HG02642 (cell line): ENCODE results near the gene FAM131A.

Source experiments
- ATAC-seq: cut with Tn5 transposase; IDR thresholded peaks from one replicate; pipeline ENCODE4 v1.9.1; 2021; ENCODE audit warnings: mild to moderate bottlenecking; ENCODE audit not compliant: unreplicated experiment, poor library complexity

FAM131A gene

DNA sequence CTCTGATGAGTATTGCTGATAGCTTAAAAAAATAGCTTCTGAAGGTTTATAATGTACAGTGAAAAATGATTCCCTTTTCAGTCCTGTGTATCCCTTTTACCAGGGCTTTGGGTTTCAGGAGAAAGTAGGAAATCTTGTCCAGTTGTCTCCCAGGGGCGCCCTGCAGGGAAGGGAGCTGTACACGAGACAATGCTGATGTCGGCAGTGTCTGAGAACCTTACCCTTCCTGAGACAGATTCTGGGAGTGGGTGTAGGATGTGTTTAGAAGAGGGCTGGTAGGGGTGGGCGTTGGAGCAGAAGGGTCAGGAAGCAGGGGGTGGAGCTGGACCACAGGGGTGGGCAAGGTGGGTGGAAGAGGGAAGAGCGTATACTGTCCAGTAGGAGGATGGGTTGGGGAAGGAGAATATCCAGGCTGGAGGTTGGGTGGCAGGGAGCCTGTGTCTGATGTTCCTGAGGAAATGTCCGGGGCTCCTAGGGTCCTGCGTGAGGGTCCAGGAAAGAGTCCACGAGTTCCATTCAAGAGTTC lies 35.0 kb downstream of the FAM131A start:
- ATAC-seq: no peak

DNA sequence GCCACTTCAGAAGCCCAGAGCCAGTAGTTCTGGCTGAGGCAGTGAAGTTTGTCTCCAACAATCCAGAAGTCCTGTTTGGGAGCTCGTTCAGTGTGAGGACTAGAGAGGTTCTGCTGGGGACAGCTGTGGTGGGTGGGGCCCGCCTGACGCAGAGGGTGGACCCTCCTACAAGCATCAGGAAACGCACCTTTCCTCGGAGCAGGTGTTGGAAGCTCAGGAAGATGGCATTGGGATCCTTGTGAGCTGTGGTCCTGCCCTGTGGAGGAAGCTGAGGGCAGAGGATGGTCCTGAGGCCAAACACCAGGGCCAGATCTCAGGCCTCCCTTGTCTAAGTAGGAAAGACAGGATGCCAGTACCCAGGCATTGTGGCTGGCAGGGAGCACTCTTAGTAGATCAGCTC lies 35.5 kb downstream of the FAM131A start:
- no peak for ATAC-seq

DNA sequence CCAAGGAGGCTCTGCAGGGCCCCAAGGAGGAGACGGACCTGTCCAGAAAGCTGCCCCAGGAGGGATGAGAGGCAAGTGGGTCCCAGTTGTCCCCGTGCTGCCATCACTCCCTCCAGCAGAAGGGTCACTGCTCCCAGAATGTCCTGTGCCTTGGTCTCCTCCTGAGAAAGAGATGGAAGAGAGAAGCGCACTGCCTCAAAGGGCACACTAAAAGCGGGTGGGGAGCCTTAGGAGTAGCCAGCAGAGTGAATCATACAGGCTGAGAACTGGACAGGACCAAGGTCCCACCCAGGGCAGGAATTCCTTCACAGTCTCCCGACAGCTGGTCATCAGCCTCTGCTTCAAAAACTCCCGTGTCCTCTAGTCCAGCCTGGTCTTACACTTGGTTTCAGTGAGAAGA lies 36.0 kb downstream of the FAM131A start:
- no peak for ATAC-seq

GRCh38 chr3:184375747-184376461 lies 38.5 kb downstream of the FAM131A start:
- no peak for ATAC-seq

GRCh38 chr3:184377374-184377773 lies 40.0 kb downstream of the FAM131A start:
- no peak for ATAC-seq

DNA sequence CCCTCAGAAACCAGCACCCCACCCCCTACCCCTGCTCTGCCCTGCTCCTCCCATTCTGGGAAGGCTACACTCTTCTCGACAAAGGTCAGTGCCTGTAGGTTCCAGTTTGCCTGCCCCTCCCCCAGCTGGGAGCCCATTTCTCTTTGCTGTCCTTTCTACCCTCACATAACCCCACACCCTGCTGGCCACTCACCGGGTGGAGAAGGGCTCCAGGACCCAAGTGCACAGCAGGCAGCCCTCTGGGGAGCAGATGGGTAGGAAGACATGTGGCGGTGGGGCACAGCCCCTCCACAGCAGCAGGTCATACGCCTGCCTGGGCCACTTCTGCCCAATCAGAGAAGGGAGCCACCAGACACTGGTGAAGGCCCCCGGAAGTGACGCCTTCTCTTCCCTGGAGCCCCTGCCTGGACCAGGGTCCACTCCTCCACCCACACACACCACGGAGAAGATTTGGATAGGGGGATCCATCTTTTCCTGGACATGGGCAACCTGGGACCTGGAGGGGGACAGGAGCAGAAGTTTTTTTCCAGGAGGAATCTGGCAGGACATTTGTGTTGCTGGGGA lies 40.6 kb downstream of the FAM131A start, which contains the start of gene THPO:
Gene THPO, minus strand, starts transcription at position 326 of the 564 bp plus-strand sequence. CDS start 1,948 bp downstream, outside the sequence.
- no peak for ATAC-seq

DNA sequence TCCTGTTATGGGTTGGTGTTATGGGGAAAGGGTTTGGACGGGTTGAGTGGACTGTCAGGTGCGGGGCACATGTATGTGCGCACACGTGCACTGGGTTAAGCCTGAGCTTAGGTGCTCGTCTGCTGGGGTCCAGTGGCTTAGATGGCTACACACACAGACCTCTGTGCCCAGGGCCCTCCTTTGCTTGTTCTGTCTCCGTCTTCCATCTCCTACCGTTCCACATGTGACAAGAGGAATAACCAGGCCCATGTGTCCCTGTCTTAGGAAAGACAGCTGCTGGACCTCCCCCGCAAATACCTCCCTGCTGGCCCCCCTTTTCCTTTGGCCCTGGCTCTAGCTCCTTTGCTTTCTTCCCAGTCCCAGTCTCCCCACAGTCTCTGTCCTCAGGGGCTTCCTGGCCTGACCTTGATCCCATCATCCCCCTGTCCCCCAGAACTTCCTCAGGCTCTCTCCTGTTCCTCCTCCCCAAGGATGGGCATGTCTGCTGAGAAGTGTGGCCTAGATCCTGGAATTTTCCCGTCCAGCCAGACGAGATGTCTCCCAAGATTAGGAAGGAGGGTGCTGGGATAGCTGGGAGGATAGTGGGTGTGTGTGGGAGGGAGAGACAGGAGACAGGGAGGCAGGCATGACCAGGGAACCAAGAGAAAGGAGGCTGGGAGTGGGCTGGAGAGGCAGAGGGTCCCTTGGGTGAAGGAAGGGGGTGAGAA lies 41.4 kb downstream of the FAM131A start:
- no peak for ATAC-seq

- ATAC-seq: no peak
Observed at GRCh38 chr3:184379358-184380184, 42.2 kb downstream of the FAM131A start, which contains the start of gene CHRD. TSS of gene CHRD (plus strand) at chr3:184380054. CDS start at chr3:184380319, 265 bp downstream.

DNA sequence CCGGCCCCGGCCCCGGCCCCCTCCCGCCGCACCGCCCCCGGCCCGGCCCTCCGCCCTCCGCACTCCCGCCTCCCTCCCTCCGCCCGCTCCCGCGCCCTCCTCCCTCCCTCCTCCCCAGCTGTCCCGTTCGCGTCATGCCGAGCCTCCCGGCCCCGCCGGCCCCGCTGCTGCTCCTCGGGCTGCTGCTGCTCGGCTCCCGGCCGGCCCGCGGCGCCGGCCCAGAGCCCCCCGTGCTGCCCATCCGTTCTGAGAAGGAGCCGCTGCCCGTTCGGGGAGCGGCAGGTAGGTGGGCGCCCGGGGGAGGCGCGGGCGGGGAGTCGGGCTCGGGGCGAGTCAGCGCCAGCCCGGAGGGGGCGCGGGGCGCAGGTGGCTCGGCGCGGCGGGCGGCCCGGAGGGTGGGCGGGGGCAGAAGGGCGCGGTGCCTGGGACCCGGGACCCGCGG lies 42.8 kb downstream of the FAM131A start:
- no peak for ATAC-seq

- ATAC-seq: no peak
Observed at GRCh38 chr3:184380627-184381260, 43.3 kb downstream of the FAM131A start.

DNA sequence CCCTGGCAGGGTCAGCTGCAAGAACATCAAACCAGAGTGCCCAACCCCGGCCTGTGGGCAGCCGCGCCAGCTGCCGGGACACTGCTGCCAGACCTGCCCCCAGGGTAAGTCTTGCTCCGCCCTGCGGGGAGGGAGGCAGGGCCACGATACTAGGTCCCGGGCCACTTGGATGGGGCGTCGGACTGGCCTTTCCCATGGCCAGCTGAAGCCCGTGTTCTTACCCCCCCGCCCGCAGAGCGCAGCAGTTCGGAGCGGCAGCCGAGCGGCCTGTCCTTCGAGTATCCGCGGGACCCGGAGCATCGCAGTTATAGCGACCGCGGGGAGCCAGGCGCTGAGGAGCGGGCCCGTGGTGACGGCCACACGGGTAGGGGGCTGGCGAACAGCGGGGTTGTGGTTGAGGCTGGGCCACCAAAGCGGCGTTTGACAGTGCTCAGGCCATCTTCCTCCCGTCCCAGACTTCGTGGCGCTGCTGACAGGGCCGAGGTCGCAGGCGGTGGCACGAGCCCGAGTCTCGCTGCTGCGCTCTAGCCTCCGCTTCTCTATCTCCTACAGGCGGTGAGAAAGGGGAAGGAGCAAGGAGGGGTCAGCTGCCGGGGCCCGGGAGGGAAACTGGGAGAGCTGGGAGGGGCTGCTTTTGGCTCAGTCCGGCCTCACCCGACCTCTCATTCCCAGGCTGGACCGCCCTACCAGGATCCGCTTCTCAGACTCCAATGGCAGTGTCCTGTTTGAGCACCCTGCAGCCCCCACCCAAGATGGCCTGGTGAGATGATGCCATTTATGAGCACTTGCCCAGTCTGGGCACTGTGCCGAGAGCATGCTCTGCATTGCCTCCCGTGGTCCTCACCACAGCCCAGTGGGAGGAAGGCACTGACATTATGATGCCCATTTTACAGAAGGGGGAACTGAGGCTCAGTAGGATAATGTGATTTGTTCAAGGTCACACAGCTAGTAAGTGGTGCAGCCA lies 44.1 kb downstream of the FAM131A start:
- ATAC-seq: no peak

- ATAC-seq: no peak
Observed at GRCh38 chr3:184382326-184383032, 45.1 kb downstream of the FAM131A start.

- no peak for ATAC-seq
Observed at GRCh38 chr3:184383033-184383740, 45.8 kb downstream of the FAM131A start.

- no peak for ATAC-seq
Observed at GRCh38 chr3:184384342-184384741, 46.9 kb downstream of the FAM131A start.

GRCh38 chr3:184384856-184385422 lies 47.5 kb downstream of the FAM131A start:
- ATAC-seq: no peak

DNA sequence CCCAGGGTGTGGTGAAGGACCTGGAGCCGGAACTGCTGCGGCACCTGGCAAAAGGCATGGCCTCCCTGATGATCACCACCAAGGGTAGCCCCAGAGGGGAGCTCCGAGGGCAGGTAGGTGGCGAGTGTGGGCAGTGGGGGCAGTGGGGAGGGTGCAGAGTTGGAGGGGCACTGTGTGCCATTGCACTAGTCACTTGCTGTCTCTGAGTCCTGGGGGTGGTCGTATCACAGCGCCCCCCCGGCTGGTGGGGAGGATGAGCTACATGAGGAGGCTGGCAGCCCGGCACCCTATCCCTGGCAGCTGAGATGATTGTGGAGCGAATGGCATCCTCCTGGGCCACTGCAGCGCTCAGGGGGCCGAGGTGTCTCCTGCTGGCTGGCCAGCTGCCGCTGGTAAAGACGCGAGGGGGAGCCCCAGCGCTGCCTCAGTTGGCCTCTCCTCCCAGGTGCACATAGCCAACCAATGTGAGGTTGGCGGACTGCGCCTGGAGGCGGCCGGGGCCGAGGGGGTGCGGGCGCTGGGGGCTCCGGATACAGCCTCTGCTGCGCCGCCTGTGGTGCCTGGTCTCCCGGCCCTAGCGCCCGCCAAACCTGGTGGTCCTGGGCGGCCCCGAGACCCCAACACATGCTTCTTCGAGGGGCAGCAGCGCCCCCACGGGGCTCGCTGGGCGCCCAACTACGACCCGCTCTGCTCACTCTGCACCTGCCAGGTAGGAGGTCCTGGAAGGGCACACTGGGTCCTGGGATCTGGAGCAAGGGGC lies 48.8 kb downstream of the FAM131A start:
- ATAC-seq: no peak
